ENCODE data around the gene MMD.

MMD gene

DNA sequence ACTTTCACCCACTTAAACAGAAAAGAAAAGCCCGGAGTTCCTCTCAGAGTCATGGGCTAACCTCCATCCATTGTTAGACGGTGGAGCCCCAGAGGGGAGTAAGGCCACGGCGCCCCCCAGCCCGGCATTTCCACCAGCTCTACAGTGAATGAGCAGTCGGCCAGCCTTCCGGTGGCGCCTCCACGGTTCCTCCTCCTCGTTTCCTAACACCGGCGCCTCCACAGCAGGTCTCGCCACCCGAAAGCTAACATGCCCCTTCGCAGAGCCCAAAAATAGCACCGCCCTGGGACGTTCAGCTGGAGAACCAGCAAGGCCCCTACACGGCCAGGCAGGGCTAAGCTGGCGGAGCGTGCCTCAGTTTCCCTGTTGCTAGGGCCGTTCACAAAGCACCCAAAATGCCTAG lies 858 bp downstream of the MMD start:
- Histone ChIP-seq H3K27ac (no peak overlapping the region), H3K9me3 (ENCODE audit: low read depth, low read length) (no peaks in the 10 kb centered on the region), H3K36me3 (ENCODE audit: insufficient read depth, low read length) (no peaks in the 10 kb centered on the region), H3K9ac (ENCODE audit: insufficient read length) (peak overlapping the region; percentile 82), H3K4me3 (peak overlapping the region; percentile 96)
- TF ChIP-seq POLR2AphosphoS5 (IDR thresholded peaks at IDR 0.05; ENCODE audit: borderline replicate concordance, low read depth, low read length) (no peak), FOXP2 (optimal IDR thresholded peaks at IDR 0.05; ENCODE audit: control extremely low read depth, extremely low read length, insufficient read depth) (no peak), EZH2 (IDR thresholded peaks at IDR 0.05) (no peak)
- DNase-seq (ENCODE audit: low read depth, low spot score): no peak

DNA sequence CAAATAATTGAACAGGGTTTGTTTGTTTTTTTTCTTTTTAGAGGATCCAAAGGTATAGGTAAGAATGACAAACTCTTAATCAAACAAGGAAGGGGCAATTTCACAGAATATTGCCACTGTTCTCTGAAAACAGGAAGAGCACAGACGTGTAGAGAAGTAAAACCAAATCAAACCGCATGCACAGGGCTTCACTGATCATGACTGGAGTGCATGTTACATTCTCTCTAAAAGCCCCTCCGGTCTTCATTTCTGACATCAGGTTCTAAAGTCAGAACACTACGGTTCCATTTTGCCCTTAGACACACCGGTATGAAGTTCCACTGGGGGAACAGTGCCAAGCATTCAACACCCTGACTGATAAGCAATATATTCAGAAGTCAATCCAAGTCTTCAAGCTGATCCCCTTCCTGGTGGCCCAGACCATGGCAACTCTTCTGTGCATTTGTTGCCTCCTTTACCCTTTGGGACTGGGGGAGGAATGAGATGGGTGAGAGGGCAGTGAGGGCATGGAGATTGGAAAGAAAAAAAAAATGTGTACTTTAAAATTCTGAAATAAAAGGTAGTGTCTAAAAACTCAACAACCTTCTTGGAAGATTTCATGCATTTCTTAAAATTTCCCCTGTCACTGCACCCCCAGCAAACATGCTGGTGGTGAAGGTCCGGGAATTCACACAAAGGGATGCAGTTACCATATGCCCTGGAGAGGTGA lies 1.4 kb downstream of the MMD start:
- Histone ChIP-seq H3K36me3 (ENCODE audit: insufficient read depth, low read length) (no peaks in the 10 kb centered on the region), H3K9me3 (ENCODE audit: low read depth, low read length) (no peaks in the 10 kb centered on the region), H3K9ac (ENCODE audit: insufficient read length) (no peak overlapping the region), H3K27ac (no peak overlapping the region), H3K4me3 (peak overlapping the region; percentile 96; the same call in 1 of the 2 replicates)
- TF ChIP-seq FOXP2 (optimal IDR thresholded peaks at IDR 0.05; ENCODE audit: control extremely low read depth, extremely low read length, insufficient read depth) (no peak), EZH2 (IDR thresholded peaks at IDR 0.05) (no peak), POLR2AphosphoS5 (IDR thresholded peaks at IDR 0.05; ENCODE audit: borderline replicate concordance, low read depth, low read length) (no peak)
- DNase-seq (ENCODE audit: low read depth, low spot score): no peak

- no peak overlapping the region for H3K9ac ChIP-seq (ENCODE audit: insufficient read length)
- no peaks in the 10 kb centered on the region for H3K9me3 ChIP-seq (ENCODE audit: low read depth, low read length)
- no peak for DNase-seq (ENCODE audit: low read depth, low spot score)
- no peaks in the 10 kb centered on the region for H3K36me3 ChIP-seq (ENCODE audit: insufficient read depth, low read length)
- no peak overlapping the region for H3K27ac ChIP-seq
- no peak for TF ChIP-seq POLR2AphosphoS5 (IDR thresholded peaks at IDR 0.05; ENCODE audit: borderline replicate concordance, low read depth, low read length)
- no peak for TF ChIP-seq EZH2 (IDR thresholded peaks at IDR 0.05)
- TF ChIP-seq FOXP2 (optimal IDR thresholded peaks at IDR 0.05; ENCODE audit: control extremely low read depth, extremely low read length, insufficient read depth): no peak
- H3K4me3 ChIP-seq: no peak overlapping the region
These were observed 3.0 kb downstream of the MMD start for GRCh38 chr17:55418369-55419268.

DNA sequence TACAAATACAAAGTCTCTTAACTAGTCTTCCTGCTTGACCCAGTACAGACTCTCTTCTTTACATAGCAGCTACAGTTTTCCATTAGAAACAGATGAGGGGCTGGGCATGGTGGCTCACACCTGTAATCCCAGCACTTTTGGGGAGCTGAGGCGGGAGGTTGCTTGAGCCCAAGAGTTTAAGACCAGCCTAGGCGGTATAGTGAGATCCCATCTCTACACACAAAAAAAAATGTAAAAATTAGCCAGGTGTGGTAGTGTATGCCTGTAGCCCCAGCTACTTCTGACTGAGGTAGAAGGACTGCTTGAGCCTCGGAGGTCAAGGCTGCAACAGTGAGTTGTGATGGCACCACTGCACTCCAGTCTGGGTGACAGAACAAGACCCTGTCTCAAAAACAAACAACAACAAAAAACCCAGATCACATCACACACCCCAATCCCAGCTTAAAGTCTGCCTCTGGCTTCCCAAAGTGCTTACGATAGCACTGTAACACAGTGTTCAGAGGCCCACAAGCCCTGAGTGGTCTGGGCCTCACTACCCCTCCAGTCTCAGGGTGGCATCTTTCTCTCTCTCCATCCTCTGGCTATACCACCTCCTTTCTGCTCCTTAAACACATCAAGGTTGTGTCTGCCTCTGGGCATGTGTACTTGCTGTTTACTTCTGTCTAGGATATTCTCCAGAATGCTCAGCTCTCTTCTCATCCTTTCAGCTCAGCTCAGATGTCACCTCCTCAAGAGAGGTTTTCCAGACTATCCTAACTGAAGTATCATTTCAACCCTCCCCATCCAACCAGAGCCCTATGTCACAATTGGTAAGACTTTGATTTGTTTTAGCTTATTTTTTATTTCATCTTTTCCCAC lies 4.0 kb downstream of the MMD start:
- no peak overlapping the region for H3K4me3 ChIP-seq
- no peak overlapping the region for H3K27ac ChIP-seq
- H3K36me3 ChIP-seq (ENCODE audit: insufficient read depth, low read length): no peaks in the 10 kb centered on the region
- no peak overlapping the region for H3K9ac ChIP-seq (ENCODE audit: insufficient read length)
- no peak for DNase-seq (ENCODE audit: low read depth, low spot score)
- no peaks in the 10 kb centered on the region for H3K9me3 ChIP-seq (ENCODE audit: low read depth, low read length)
- no peak for TF ChIP-seq EZH2 (IDR thresholded peaks at IDR 0.05)
- no peak for TF ChIP-seq FOXP2 (optimal IDR thresholded peaks at IDR 0.05; ENCODE audit: control extremely low read depth, extremely low read length, insufficient read depth)
- TF ChIP-seq POLR2AphosphoS5 (IDR thresholded peaks at IDR 0.05; ENCODE audit: borderline replicate concordance, low read depth, low read length): no peak

DNA sequence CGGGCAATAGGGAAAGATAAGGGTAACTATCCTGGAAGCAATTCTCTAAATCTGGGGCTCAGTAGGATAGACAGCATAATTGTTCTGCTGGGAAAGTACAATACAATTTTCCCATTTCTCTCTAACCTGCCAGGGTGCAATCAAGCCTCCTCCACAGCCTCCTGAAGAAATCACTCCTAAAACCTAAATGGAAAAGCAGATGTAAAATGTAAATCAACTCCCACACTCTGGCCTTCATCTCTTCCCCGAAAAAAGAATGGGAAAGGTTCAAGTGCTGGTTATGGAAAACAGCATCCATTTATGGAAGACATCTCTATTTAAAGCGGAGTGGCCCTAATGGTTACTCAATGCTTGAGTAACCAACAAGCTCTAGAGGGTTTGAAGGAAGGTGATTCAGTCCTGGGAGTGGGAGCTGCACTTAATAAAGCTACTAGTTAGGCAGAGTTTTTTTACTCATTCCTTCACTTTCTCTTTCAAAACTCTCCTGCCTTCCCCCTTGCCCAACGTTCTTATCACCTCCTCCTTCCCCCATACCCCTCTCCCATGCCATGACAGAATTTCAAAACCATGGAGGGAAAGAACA lies 5.1 kb downstream of the MMD start:
- no peak overlapping the region for H3K4me3 ChIP-seq
- H3K27ac ChIP-seq: no peak overlapping the region
- H3K9ac ChIP-seq (ENCODE audit: insufficient read length): no peak overlapping the region
- no peak for TF ChIP-seq POLR2AphosphoS5 (IDR thresholded peaks at IDR 0.05; ENCODE audit: borderline replicate concordance, low read depth, low read length)
- no peak for TF ChIP-seq EZH2 (IDR thresholded peaks at IDR 0.05)
- TF ChIP-seq FOXP2 (optimal IDR thresholded peaks at IDR 0.05; ENCODE audit: control extremely low read depth, extremely low read length, insufficient read depth): no peak
- no peaks in the 10 kb centered on the region for H3K9me3 ChIP-seq (ENCODE audit: low read depth, low read length)
- no peaks in the 10 kb centered on the region for H3K36me3 ChIP-seq (ENCODE audit: insufficient read depth, low read length)
- DNase-seq (ENCODE audit: low read depth, low spot score): no peak

GRCh38 chr17:55416000-55416399 lies 5.6 kb downstream of the MMD start:
- no peak for DNase-seq (ENCODE audit: low read depth, low spot score)
- Histone ChIP-seq H3K9ac (ENCODE audit: insufficient read length) (no peak overlapping the region), H3K27ac (no peak overlapping the region), H3K4me3 (no peak overlapping the region), H3K9me3 (ENCODE audit: low read depth, low read length) (no peaks in the 10 kb centered on the region), H3K36me3 (ENCODE audit: insufficient read depth, low read length) (peaks cover 2% of the 10 kb centered on the region; the same call in 1 of the 2 replicates)
- TF ChIP-seq POLR2AphosphoS5 (IDR thresholded peaks at IDR 0.05; ENCODE audit: borderline replicate concordance, low read depth, low read length) (no peak), EZH2 (IDR thresholded peaks at IDR 0.05) (no peak), FOXP2 (optimal IDR thresholded peaks at IDR 0.05; ENCODE audit: control extremely low read depth, extremely low read length, insufficient read depth) (no peak)

GRCh38 chr17:55414983-55415382 lies 6.7 kb downstream of the MMD start:
- H3K36me3 ChIP-seq (ENCODE audit: insufficient read depth, low read length): peaks cover 8% of the 10 kb centered on the region; the same call in 1 of the 2 replicates
- DNase-seq (ENCODE audit: low read depth, low spot score): no peak
- no peak overlapping the region for H3K27ac ChIP-seq
- TF ChIP-seq POLR2AphosphoS5 (IDR thresholded peaks at IDR 0.05; ENCODE audit: borderline replicate concordance, low read depth, low read length) (no peak), EZH2 (IDR thresholded peaks at IDR 0.05) (no peak), FOXP2 (optimal IDR thresholded peaks at IDR 0.05; ENCODE audit: control extremely low read depth, extremely low read length, insufficient read depth) (no peak)
- H3K9me3 ChIP-seq (ENCODE audit: low read depth, low read length): no peaks in the 10 kb centered on the region
- no peak overlapping the region for H3K9ac ChIP-seq (ENCODE audit: insufficient read length)
- H3K4me3 ChIP-seq: no peak overlapping the region

Measured in SK-N-MC (cell line).